GM12891 (cell line): ENCODE measurements around the gene AGPAT4.

Source experiments
- PAX5 ChIP-seq: IDR thresholded peaks from 2 replicates; pipeline ENCODE4 v1.6.1; 2011; ENCODE audit warnings: low read length, moderate library complexity, mild to moderate bottlenecking; ENCODE audit not compliant: insufficient read depth, severe bottlenecking
- POLR2A ChIP-seq: IDR thresholded peaks from 2 replicates; pipeline ENCODE4 v1.6.1; 2011; ENCODE audit warnings: low read depth, low read length, control low read depth
- POLR2AphosphoS5 ChIP-seq: IDR thresholded peaks from 2 replicates; pipeline ENCODE4 v1.6.1; 2011; ENCODE audit warnings: low read depth, low read length, control low read depth
- POU2F2 ChIP-seq: IDR thresholded peaks from 2 replicates; pipeline ENCODE4 v1.6.1; 2011; ENCODE audit warnings: low read depth, mild to moderate bottlenecking, control low read depth, low read length, moderate library complexity
- TAF1 ChIP-seq: IDR thresholded peaks from 2 replicates; pipeline ENCODE4 v1.6.1; 2011; ENCODE audit warnings: low read depth, low read length, control low read depth

GRCh38 chr6:161101517-161101916, 172.3 kb downstream of the AGPAT4 start:
- TF ChIP-seq POLR2A = no peak
- TF ChIP-seq POLR2AphosphoS5 = no peak
- TF ChIP-seq TAF1 = no peak
- TF ChIP-seq PAX5 = no peak
- no peak for TF ChIP-seq POU2F2
